ENCODE data around the gene TRMT44.

TRMT44 gene

DNA sequence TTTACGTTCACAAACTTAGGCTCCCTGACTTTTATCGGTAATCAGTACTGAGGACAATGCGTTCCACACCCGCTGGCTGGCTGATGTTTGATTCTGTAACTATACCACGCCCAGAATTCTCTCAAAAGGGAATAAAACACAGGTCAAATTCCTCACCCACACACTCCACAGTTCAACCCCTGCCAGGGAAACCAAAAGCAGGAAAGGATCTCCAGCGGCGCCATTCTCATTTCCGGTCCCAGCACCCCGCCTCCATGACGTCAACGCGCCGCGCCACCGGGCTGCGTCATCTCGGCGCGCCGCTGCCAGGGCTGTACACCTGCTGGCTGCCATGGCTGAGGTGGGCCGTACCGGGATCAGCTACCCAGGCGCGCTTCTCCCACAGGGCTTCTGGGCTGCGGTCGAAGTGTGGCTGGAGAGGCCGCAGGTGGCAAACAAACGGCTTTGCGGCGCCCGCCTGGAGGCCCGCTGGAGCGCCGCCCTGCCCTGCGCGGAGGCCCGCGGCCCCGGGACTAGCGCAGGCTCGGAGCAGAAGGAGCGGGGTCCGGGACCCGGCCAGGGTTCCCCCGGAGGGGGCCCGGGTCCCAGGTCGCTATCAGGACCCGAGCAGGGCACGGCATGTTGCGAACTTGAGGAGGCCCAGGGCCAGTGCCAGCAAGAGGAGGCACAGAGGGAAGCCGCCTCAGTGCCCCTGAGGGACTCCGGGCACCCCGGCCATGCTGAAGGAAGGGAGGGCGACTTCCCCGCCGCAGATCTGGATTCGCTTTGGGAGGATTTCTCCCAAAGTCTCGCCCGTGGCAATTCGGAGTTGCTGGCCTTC is at the start of gene TRMT44, which contains the start of gene ACOX3:
TRMT44 (plus strand) TSS at position 286 of the 820 bp plus-strand sequence; CDS start at position 332, 46 bp downstream.
ACOX3 (minus strand) TSS at position 232 of the 820 bp plus-strand sequence. CDS start 24,202 bp downstream, outside the sequence.
- DNase-seq (peak; percentile 95), ATAC-seq (peak; percentile 95)
- H3K27ac Mint-ChIP-seq, result peak within 1 kb of the TSS; percentile 100
- H3K4me1 Mint-ChIP-seq, result peaks cover 81% of the 10 kb centered on the region
- H3K4me3 Mint-ChIP-seq, result peak within 1 kb of the TSS; percentile 99
- peaks cover 2% of the 10 kb centered on the region for H3K27me3 Mint-ChIP-seq
- no peaks in the 10 kb centered on the region for H3K9me3 Mint-ChIP-seq
- peaks cover 23% of the 10 kb centered on the region for H3K36me3 Mint-ChIP-seq (ENCODE audit: low read depth)

GRCh38 chr4:8391071-8391470 is 49.5 kb upstream of the TRMT44 start:
- Mint-ChIP-seq H3K27me3 (no peaks in the 10 kb centered on the region), H3K27ac (no peak overlapping the region)
- ATAC-seq, result no peak

GRCh38 chr4:8391972-8392371 is 48.6 kb upstream of the TRMT44 start:
- DNase-seq (no peak), ATAC-seq (no peak)
- peaks cover 3% of the 10 kb centered on the region for H3K4me1 Mint-ChIP-seq
- no peak overlapping the region for H3K27ac Mint-ChIP-seq
- H3K4me3 Mint-ChIP-seq, result no peak overlapping the region
- H3K27me3 Mint-ChIP-seq, result no peaks in the 10 kb centered on the region
- H3K9me3 Mint-ChIP-seq, result no peaks in the 10 kb centered on the region
- peaks cover 15% of the 10 kb centered on the region for H3K36me3 Mint-ChIP-seq (ENCODE audit: low read depth)

More at GRCh38 chr4:8391071-8391470, 49.5 kb upstream of the TRMT44 start:
- H3K4me1 Mint-ChIP-seq, result peaks cover 3% of the 10 kb centered on the region
- no peaks in the 10 kb centered on the region for H3K9me3 Mint-ChIP-seq
- H3K36me3 Mint-ChIP-seq (ENCODE audit: low read depth), result peaks cover 12% of the 10 kb centered on the region
- DNase-seq, result no peak
- H3K4me3 Mint-ChIP-seq, result no peak overlapping the region

GRCh38 chr4:8392591-8393190 is 47.9 kb upstream of the TRMT44 start:
- Mint-ChIP-seq H3K9me3 (no peaks in the 10 kb centered on the region), H3K36me3 (ENCODE audit: low read depth) (peaks cover 11% of the 10 kb centered on the region), H3K4me1 (peaks cover 3% of the 10 kb centered on the region), H3K4me3 (no peak overlapping the region), H3K27ac (no peak overlapping the region), H3K27me3 (no peaks in the 10 kb centered on the region)
- DNase-seq (no peak), ATAC-seq (no peak)

DNA sequence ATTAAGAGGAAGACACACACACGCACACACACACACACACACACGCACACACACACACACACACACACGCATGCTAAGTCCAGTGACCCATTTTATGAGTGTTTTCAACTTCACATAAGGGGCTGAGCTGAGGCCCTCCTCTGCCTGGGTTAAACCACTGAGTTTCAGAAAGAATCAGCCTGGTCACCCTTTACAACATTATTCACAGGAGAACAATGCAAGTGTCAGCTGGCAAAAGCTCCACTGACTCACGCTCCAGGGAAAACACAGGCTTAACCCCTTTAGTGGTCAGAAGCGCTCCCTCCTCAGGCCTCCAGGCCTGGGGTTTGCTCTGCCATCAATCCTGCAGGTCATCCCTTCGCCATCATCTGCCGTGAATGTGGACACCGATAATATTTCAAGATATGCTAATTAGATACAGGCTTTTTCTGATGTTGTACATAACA is 47.0 kb upstream of the TRMT44 start:
- no peaks in the 10 kb centered on the region for H3K9me3 Mint-ChIP-seq
- H3K4me1 Mint-ChIP-seq, result peaks cover 3% of the 10 kb centered on the region
- H3K27me3 Mint-ChIP-seq, result no peaks in the 10 kb centered on the region
- no peak for ATAC-seq
- no peak overlapping the region for H3K4me3 Mint-ChIP-seq
- DNase-seq, result no peak
- no peak overlapping the region for H3K27ac Mint-ChIP-seq
- H3K36me3 Mint-ChIP-seq (ENCODE audit: low read depth), result peaks cover 11% of the 10 kb centered on the region

GRCh38 chr4:8394061-8394519 is 46.5 kb upstream of the TRMT44 start:
- DNase-seq, result no peak
- H3K27me3 Mint-ChIP-seq, result no peaks in the 10 kb centered on the region
- H3K9me3 Mint-ChIP-seq, result no peaks in the 10 kb centered on the region
- H3K4me3 Mint-ChIP-seq, result no peak overlapping the region
- peaks cover 3% of the 10 kb centered on the region for H3K4me1 Mint-ChIP-seq
- no peak overlapping the region for H3K27ac Mint-ChIP-seq
- H3K36me3 Mint-ChIP-seq (ENCODE audit: low read depth), result peaks cover 11% of the 10 kb centered on the region
- ATAC-seq, result no peak

- Mint-ChIP-seq H3K9me3 (no peaks in the 10 kb centered on the region), H3K27me3 (no peaks in the 10 kb centered on the region), H3K27ac (no peak overlapping the region), H3K4me3 (no peak overlapping the region), H3K36me3 (ENCODE audit: low read depth) (peaks cover 12% of the 10 kb centered on the region), H3K4me1 (peaks cover 3% of the 10 kb centered on the region)
- ATAC-seq, result no peak
- DNase-seq, result no peak
Observed at GRCh38 chr4:8394806-8395205, 45.8 kb upstream of the TRMT44 start.

GRCh38 chr4:8395504-8396296 is 44.9 kb upstream of the TRMT44 start:
- Mint-ChIP-seq H3K27ac (no peak overlapping the region), H3K9me3 (no peaks in the 10 kb centered on the region), H3K27me3 (no peaks in the 10 kb centered on the region), H3K4me1 (peaks cover 3% of the 10 kb centered on the region), H3K4me3 (no peak overlapping the region), H3K36me3 (ENCODE audit: low read depth) (peaks cover 12% of the 10 kb centered on the region)
- DNase-seq (no peak), ATAC-seq (no peak)

DNA sequence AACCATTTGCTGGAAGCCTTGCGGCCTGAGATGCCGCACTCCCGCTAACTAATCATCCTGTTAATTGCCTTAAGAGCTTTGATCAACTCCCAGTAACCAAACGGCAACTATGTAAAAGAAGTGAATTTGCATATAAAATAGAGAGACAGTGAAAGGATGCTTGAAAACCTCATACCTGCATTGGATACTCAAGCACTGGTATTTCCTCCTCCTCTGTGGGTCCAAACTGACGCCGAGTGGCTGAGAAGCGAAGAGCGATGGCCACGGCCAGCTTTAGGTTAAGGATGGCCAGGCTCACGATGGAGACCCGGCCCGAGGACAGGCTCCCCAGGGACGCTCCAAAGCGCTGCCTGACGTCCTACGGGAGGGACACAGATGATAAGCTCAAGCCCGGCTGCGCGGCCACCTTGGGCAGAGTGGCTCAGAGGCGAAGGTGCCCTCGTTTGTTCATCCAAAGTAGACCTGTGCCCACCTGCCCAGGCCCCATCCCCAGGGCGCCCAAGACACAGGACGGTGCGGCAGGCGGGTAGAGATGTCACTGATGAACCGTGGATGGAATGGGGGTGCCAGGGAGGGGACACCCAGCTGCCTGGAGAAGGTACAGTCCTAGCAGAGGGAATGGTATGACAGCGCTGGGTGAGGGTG is 43.7 kb upstream of the TRMT44 start:
- H3K36me3 Mint-ChIP-seq (ENCODE audit: low read depth), result peaks cover 10% of the 10 kb centered on the region
- no peaks in the 10 kb centered on the region for H3K27me3 Mint-ChIP-seq
- ATAC-seq (no peak), DNase-seq (no peak)
- H3K4me3 Mint-ChIP-seq, result no peak overlapping the region
- no peak overlapping the region for H3K27ac Mint-ChIP-seq
- H3K4me1 Mint-ChIP-seq, result peaks cover 2% of the 10 kb centered on the region
- no peaks in the 10 kb centered on the region for H3K9me3 Mint-ChIP-seq

GRCh38 chr4:8398347-8398746 is 42.2 kb upstream of the TRMT44 start:
- ATAC-seq (no peak), DNase-seq (no peak)
- H3K27ac Mint-ChIP-seq, result no peak overlapping the region
- H3K27me3 Mint-ChIP-seq, result no peaks in the 10 kb centered on the region
- H3K36me3 Mint-ChIP-seq (ENCODE audit: low read depth), result peaks cover 10% of the 10 kb centered on the region
- H3K4me1 Mint-ChIP-seq, result no peaks in the 10 kb centered on the region
- H3K4me3 Mint-ChIP-seq, result no peak overlapping the region
- H3K9me3 Mint-ChIP-seq, result no peaks in the 10 kb centered on the region

DNA sequence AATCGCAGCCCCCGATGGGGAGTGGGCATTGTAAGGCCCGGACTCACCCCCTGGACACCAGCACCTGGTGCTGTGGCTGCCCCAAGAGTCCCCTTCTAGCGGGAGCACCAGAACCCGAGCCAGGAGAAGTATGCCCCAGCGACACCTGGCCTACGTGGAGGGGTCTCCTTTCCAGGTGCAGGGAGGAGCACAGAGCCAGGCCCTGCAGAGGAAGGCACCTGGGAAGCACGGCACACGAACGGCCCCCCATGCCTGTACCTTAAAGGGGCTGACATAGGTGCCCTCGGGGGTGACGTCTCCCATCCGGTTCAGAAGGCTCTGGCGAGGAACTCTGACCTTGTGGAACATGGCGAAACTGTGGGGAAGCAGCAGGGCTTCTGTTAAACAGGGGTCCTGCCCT is 41.3 kb upstream of the TRMT44 start:
- no peak for ATAC-seq
- no peak overlapping the region for H3K4me3 Mint-ChIP-seq
- no peaks in the 10 kb centered on the region for H3K27me3 Mint-ChIP-seq
- no peak for DNase-seq
- H3K36me3 Mint-ChIP-seq (ENCODE audit: low read depth), result peaks cover 10% of the 10 kb centered on the region
- H3K4me1 Mint-ChIP-seq, result no peaks in the 10 kb centered on the region
- no peaks in the 10 kb centered on the region for H3K9me3 Mint-ChIP-seq
- no peak overlapping the region for H3K27ac Mint-ChIP-seq

- H3K4me3 Mint-ChIP-seq, result no peak overlapping the region
- H3K36me3 Mint-ChIP-seq (ENCODE audit: low read depth), result peaks cover 12% of the 10 kb centered on the region
- DNase-seq (no peak), ATAC-seq (no peak)
- no peaks in the 10 kb centered on the region for H3K4me1 Mint-ChIP-seq
- H3K27me3 Mint-ChIP-seq, result no peaks in the 10 kb centered on the region
- no peaks in the 10 kb centered on the region for H3K9me3 Mint-ChIP-seq
- H3K27ac Mint-ChIP-seq, result no peak overlapping the region
Observed at GRCh38 chr4:8400632-8401325, 39.8 kb upstream of the TRMT44 start.

DNA sequence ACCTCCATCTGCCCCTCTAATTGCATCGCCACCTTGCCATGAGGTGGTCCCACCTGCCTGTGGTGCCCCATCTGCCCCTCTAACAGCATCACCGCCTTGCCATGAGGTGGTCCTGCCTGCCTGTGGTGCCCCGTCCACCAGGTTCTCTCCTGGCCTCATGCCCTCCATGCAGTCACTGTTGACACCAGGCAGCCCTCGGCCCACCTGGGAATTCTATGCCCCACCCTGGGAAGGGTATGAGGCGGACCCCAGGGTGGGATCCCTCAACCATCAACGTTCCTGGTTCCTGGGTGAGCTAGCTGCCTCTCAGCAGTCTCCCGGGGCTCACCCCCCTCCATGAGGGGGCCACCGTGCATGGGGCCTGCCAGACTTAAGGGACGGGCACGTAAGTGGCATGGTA is 38.9 kb upstream of the TRMT44 start:
- Mint-ChIP-seq H3K36me3 (ENCODE audit: low read depth) (peaks cover 13% of the 10 kb centered on the region), H3K9me3 (no peaks in the 10 kb centered on the region), H3K4me3 (no peak overlapping the region), H3K4me1 (no peaks in the 10 kb centered on the region), H3K27ac (no peak overlapping the region), H3K27me3 (no peaks in the 10 kb centered on the region)
- DNase-seq (no peak), ATAC-seq (no peak)

DNA sequence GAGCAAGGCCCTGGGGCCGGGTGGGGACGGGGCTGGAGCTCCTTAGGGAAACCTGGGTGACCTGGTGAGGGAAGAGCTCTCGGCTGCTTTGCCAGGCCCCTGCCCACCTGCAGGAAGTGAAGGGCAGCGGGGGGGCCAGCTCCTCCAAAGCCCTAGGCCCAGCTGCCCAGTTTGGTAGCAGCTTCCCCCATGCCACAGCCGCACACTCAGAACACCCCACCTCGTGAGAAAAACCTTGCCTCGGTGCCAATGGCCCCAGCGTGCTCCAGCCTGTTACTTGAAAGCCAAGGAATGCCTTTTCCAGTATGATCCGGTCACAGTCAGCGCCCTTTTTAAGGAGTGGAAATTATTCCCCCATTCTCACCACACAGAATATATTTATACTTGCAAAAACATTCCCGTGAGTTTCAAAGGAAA is 38.4 kb upstream of the TRMT44 start:
- no peak for DNase-seq
- Mint-ChIP-seq H3K4me3 (no peak overlapping the region), H3K27ac (no peak overlapping the region), H3K36me3 (ENCODE audit: low read depth) (peaks cover 10% of the 10 kb centered on the region), H3K9me3 (no peaks in the 10 kb centered on the region), H3K4me1 (no peaks in the 10 kb centered on the region), H3K27me3 (no peaks in the 10 kb centered on the region)
- ATAC-seq, result no peak

Measured in activated naive CD8-positive, alpha-beta T cell treated with anti-CD3 and anti-CD28 coated beads, Interleukin-2, amount 50 U/mL, for 24 hours (primary cell).